ENCODE measurements around the gene WAS.
"Not testable (repeated sequence)": the region's sequence is repeated elsewhere in the genome, so short reads cannot be mapped to it uniquely, and the experiment has no call there.

The WAS gene

DNA sequence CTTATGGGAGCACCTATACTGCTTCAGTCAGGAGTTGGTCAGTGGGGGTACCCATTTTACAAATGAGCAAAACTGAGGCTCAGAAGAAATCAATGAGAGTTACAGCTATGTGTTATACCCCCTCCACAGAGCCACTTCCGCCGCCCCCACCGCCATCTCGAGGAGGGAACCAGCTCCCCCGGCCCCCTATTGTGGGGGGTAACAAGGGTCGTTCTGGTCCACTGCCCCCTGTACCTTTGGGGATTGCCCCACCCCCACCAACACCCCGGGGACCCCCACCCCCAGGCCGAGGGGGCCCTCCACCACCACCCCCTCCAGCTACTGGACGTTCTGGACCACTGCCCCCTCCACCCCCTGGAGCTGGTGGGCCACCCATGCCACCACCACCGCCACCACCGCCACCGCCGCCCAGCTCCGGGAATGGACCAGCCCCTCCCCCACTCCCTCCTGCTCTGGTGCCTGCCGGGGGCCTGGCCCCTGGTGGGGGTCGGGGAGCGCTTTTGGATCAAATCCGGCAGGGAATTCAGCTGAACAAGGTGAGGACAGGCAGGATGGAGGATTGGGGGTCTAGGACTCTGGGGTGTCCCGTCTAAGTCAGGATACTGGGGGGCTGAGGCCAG lies 5.0 kb downstream of the WAS start:
- DNase-seq = no peak

DNA sequence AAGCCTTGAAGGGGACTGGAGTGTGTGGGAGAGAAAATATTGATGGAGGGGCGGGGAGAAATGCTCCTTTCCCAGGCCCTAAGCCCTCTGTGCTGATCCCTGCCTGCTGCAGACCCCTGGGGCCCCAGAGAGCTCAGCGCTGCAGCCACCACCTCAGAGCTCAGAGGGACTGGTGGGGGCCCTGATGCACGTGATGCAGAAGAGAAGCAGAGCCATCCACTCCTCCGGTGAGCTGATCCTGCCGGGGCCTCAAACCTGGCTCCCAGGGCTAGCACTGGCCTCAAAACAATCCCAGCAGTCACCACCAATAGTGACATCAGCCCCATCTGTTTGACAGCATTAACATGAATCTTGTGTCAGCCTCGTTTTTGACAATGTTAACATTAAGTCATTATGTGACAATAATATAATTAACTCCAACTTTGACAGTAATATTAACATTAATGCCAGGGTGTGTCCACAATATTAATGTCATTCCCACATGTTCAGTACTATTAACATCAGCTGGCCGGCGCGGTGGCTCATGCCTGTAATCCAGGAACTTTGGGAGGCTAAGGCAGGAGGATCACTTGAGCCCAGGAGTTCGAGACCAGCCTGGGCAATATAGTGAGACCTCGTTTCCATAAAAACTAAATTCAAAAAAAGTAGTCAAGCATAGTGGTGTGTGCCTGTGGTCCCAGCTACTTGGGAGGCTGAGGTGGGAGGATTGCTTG lies 5.8 kb downstream of the WAS start:
- no peak for DNase-seq

DNA sequence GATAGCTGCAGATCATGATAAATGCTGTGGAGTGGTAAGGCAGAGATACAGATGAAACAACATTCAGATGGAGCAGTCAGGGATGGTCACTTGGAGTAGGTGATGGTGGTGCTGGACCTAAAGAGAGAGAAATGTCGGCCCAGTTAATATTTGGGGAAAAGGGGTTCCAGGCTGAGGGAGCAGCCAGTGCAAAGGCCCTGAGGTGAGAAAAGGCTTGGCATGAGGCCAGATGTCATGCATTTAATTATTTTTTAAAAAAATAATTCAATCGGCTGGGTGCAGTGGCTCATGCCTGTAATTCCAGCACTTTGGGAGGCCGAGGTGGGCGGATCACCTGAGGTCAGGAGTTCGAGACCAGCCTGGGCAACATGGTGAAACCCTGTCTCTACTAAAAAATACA lies 8.1 kb downstream of the WAS start:
- not testable (repeated sequence) for DNase-seq

DNA sequence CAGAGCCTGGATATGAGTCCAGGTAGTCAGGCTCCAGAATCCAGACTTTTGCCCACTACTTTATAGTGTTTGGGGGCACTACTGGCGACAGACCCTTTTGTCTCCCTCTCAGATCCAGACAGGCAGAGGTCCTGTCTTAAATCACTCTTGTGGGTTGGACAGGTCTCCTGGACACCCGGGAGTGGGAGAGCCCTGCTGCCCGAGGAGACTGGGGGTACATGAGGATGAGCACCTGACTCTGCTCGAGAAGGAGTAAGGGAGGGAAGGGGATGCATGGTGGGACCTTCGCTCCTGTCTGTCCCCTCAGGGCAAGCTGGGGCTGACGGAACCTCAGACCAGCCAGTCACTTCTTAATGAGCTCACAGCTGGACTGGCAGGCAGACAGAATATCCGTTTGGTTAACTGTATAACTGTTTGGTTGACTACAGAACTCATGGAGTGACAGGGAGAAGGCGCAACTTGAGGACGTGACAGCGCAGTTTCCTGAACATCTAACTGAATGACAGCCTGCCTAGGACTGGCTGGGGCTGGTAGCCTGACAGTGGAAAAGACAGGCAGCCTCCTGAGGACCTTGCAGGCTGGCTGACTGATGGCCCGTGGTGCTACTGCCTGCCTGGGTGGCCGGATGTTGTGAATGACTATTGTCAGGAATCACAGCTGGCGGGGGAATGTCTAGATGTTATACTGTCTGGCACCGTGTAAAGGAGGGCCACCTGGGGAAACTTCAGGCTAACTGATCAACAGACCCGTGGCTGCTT lies 11.4 kb downstream of the WAS start:
- DNase-seq = peak; percentile 34

DNA sequence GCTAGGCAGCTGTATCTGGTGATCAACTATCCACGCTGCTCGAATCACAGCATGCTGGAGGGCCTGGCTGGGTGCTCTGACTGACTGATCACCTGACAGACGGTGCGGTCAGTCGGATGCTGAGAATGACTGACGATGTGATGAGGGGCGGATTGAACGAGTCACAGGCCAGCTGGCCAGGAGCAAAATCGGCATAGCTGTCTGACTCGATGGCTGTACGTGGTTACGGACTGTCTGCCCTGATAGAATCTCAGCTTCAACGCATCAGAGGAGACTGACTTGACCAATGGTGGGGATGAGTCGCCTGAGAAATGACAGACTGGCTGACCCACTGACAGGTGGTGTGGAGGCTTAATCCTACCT lies 11.9 kb downstream of the WAS start:
- peak; percentile 52 for DNase-seq

DNA sequence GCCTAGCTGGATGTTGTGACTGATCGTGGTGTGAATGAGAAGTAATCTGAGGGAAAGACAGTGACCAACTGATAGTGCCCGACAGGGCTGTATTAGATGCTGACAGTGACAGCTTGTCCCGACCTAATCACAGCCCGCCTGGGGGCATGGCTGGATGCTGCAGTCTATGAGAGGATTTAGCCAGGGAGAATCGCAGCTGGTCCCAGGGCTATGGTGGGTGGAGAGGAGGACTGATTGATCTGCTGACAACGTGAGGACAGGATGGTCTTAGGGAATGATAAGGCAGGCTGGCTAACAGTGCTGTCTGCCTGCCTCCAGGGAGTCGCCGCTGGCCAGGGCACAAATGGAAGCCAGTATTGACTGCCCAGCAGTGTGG lies 12.3 kb downstream of the WAS start:
- DNase-seq = peak; percentile 52

DNA sequence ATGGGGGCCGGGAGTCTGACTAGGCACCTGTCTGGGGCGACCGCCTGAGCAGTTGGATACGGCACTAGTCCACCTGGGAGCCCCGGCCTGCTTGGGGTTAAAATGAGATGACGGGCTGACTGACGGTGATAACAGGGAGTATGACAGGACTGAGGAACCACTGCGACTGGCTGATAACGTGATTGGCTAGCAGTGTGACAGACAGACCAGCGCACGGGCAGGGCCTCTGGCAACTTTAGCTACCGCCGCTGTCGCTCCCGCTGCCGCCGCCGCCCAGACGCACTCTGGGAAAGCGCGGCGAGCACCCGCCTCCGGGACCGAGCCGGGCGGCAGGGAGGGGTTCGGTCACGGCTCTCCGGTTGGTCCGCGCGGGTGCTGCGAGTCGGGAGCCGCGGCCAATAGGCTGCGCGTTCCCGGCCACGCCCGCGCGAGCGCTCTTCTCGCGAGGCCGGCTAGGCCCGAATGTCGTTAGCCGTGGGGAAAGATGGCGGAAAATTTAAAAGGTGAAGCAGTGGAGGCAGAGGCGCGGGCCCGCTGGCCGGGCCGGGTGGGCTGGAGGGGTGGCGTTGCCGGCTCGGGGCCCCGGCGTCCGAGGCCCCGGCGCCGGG lies 12.8 kb downstream of the WAS start, which contains the start of gene SUV39H1:
TSS of gene SUV39H1 (plus strand) at position 434 of the 608 bp plus-strand sequence. CDS start at position 485, 51 bp downstream.
- DNase-seq = peak; percentile 92

DNA sequence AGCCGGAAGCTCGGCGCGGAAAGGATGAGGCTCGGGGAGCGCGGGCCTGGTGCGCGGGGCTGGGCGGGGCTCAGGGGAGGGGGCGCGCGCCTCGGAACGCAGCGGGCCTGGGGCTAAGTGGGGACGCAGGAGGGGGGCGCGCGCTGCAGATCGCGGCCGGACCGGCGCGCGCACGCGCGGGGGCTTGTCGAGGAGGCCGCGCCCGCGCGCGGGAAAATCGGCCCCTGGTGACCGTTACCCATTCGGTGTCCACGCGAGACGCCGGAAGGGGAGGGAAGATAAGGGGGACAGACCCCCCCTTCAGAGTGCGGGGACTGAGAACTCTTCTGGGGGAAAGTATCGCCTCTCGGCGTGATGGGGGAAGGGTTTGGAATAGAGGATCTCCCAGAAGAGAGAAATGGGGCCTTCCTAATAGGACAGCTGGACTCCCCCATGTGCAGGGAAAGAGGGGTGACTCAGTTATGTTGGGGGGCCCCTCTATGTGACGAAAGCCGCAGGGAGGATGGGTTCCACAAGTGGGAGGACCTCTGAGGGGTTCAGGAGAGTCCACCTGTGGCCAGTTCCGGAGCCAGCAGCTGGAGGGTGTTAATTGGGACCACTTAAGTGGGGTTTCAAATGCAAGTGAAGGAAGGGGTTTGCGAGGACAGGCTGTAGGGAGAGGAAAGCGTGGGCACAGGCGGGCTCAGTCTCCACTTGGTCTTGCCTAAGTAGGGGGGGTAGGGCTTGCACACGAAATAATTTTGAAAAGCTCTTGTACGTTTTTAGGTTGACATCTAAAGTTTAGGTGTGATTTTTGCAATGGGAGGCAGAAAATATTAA lies 13.5 kb downstream of the WAS start:
- DNase-seq = peak; percentile 70

DNA sequence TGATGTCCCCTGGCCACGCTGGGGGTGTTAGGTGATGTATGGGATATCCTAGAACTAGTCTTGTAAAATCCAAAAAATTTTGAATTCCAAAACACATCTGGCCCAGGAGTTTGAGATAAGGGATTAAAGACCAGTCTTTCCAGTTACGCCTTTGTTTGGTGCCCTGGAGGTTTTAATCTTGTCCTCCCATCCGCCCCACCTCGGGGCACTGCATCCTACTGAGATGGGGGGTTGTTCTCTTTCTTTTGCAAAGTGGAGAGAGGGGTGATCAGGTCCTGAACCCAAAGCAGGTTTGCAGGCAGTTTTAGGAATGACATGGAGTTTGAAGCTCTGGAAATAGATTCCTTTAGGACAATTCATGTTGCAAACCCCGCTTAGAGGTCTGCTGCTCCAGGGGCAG lies 14.7 kb downstream of the WAS start:
- no peak for DNase-seq

DNA sequence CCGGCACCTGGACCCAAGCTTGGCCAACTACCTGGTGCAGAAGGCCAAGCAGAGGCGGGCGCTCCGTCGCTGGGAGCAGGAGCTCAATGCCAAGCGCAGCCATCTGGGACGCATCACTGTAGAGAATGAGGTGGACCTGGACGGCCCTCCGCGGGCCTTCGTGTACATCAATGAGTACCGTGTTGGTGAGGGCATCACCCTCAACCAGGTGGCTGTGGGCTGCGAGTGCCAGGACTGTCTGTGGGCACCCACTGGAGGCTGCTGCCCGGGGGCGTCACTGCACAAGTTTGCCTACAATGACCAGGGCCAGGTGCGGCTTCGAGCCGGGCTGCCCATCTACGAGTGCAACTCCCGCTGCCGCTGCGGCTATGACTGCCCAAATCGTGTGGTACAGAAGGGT lies 16.6 kb downstream of the WAS start:
- DNase-seq = no peak

DNA sequence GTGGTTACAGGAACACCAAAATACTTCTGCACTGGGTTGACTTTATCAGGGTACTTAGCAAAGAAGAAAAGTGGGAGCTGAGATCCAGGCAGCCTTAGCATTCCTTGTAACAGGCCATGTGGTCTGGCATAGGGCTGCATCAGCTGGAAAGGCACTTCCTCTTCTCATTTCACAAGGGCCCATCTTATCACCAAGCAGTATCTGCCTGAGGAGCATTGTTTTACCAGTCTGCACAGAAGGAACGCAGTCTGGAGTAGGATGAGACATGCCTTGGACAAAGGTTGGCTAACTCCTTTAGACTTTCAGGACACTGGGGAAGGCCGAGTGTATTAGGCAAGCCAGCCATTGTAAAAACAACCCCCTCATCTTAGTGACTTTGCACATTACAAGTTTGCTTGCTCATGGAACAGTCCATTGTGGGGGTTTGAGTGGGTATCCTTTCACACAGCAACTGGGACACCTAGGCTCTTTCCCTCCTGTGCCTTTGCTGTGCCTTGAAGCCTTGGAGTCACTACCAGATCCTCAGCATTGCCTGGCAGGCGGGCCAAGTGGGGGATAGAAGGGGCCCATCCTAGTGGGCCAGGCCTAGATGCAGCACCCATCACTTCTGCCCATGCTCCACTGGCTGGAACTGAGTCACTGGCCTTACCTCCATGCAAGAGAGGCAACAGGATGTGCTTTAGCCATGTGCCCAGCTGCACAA lies 17.5 kb downstream of the WAS start:
- no peak for DNase-seq

DNA sequence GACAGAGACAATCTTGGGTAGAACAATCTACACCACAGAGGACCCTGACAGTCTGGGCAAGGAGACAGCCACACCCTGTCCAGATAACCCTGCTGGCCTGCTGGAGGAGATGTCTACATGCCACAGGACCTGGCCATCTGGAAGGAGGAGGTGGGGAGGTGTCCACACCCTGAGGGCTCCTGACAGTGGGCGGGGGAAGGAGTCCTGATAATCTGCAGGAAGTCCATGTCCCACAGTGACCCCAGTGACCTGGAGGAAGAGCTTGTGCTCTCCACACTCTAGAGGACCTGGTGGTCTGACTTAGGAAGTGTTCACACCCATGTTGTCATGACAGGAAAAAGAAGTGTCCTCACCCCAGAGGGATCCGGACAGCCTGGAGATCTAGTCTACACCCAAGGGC lies 18.4 kb downstream of the WAS start:
- no peak for DNase-seq

DNA sequence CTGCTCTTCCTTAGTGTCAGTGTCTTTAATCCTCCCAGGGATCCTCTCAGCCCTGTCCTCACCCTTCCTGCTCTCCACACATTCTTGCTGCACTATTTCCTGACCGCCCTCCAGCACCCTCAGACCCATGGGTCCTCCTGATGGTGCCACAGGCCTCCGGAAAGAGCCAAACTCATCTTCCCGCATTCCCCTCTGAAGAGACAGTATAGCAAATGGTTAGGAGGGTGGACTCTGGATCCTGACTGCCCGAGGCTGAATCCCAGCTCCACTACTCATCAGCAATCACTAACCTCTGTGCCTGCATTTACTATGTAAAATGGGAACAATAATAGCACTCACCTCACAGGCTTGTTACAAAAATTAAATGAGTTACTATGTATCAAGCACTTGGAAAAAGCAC lies 19.1 kb downstream of the WAS start:
- no peak for DNase-seq

DNA sequence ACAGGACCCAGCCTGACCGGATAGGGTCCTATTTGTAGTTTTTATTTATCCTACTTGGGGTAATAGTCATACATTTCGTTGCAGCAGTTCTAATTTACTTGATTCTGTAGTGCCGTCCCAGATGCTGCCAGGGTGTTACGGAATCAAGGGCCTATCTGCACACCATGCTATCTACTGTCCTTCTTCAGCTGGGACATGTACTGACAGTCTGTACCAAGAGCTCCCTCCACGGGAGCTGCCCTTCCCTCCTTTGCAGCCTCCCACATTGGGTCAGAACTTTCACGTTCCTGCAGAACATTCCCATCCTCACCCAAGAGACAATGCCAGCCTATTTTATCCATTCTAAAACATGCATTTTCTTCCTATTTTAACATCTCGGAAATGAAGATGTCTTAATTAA lies 19.6 kb downstream of the WAS start:
- DNase-seq = no peak

DNA sequence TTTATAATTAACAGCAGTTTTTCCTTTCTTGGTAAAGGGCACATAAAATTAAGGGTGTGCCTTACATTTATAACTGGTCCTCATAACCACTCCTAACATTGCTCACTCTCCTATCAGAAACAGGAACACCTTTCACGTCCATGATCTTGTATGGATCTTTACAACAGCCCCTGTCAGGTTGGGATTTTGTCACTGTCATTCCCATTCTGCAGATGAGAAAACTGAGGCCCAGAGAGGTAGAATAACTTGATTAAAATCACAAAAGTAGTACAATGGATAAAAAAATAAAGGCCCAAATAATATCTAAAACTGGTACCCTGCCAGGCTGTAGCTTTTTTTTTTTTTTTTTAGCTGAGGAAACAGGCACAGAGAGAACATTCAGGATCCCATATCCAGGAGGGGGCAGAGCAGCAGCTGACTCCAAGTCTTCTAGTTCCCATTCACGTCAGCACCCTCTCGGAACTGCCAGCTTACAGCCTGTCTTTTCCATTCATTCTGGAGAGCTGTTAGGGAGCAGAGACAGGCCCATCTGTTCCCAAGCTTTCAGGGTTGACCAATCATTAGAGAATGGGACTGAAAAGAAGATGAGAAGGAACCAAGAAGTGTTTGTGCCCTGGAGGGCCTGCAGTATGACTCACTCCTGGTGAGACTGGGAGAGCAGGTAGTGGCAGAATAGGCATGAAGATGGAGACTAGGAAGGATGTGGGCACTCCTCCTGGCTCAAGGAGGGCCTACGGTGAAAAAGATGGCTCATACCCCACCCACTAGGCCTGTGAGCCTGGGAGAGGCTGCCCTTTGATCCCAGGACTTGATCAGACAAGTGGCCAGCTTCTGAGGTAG lies 20.3 kb downstream of the WAS start:
- no peak for DNase-seq

DNA sequence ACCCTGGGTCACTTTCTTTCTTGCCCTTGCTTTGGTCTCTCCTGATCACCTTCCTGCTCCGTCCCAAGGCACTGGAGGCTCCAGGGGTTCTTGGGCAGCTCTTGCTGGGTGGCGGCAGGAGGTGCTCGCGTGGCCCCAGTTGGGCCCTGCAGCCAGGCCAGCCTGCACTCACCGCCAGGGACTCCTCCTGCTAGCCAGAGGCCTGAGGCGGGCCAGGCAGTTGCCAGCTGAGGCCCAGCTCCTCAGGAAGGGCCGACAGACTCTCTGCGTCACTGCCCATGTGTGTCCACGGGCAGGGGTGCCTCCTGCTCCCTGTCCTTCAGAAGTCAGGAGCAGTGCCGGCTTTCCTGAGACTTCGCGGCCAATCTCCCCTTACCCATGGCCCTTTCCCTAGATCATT lies 22.3 kb downstream of the WAS start:
- DNase-seq = no peak

DNA sequence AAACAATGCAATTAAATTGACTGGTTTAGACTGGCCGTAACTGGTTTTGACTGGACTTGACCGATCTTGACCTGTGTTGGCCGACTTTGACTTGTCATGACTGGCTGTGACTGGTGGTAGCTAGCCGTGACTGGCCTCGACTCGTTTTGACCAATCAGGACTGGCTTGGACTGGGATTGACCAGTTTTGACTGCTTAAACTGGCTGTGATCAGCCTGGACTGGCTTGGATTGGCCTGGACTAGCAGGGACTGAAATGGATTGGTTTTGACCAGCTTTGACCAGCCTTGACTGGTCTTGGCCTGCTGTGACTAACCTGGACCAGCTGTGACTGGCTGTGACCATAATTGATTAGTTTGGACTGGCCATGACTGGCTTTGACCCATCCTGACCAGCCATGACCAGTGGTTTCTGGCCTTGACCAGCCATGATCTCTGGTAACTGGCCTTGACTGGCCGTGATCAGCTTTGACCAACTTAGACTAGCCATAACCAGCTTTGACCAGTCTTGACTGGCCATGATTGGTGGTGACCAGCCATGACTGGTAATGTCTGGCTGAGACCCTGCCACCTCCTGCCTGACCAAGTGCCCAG lies 26.0 kb downstream of the WAS start:
- DNase-seq = no peak

DNA sequence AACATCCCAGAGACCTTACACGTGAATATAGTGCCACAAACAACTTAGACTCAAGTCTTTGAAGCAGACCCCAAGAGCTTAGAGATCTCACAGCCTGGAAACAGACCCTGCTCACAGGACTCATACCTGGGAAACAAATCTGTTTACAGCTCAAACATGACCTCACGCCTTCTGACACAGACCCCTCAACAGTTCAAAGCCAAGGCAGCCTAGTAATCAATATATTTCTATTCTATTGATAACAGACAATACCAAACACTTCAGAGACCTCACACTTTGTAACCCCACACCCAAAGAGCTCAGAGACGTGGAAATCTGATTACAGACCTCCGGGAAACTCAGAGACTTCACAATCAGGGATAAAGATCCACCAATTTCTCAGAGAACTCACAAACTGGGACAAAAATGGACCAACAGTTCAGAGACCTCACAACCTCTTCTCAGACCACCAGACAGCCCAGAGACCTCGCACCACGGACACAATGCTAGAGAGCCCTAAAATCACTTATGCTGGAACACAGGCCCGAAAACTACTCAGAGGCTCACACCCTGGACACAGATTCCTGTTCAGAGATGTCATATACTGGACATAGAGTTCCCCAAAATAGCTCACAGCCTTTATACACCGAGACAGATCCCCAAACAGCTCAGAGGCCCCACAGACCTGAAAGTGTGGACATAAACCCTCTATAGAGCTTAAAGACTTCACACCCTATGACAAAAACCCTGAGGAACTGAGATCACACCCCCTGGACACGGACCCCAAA lies 27.7 kb downstream of the WAS start:
- no peak for DNase-seq

DNA sequence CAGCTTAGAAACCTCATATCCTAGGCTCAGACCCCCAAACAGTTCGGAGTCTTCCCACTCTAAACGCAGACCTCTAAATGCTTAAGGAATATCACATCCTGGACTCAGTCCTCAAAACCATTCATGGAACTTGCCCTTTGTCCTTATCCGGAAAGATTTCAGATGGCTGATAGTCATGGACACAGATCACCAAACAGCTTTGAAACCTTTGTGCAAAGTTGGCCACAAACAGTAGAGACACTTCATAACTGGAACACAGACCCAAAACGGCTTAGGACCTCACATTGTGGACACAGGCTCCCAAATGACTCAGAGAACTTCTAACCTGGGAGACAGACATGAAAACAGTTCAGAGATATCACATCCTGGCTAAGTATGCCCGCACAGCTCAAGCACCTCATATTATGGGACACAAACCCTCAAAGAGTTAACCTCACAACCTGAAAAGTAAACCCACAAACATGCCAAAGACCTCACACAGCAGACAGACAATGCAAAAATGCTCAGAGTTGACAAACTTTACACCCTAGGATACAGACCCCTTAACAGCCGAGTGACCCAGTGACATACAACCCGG lies 28.4 kb downstream of the WAS start:
- DNase-seq = no peak

DNA sequence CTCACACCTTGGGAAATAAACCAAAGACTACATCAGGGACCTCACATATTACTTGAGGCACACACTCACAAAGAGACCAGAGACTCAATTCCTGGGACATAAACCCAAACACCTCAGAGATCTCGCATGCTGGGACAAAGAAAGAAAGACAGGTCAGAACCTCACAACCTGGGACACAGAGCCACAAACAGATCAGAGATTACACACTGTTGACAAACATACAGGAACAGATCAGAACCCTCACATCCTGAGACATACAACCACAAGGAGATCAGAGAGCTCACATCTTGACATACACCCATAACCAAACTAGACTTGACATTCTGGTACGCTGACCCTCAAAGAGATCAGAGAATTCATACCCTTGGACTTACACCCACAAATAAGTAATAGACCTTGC lies 30.2 kb downstream of the WAS start:
- no peak for DNase-seq
